Epithelial cell of esophagus (primary cell): ENCODE data around the gene KCTD15.

Source experiments
- DNase-seq: peaks from one replicate; pipeline ENCODE4 v3.0.0; 2010; ENCODE audit warnings: low read depth
- H3K4me3 ChIP-seq: 2 replicates; pipeline ENCODE4 v1.5.1; 2011; ENCODE audit warnings: mild to moderate bottlenecking, low read length, control low read depth
- TF ChIP-seq, protein P1 (sequence below): IDR thresholded peaks from 2 replicates; pipeline ENCODE4 v1.5.1; 2011; ENCODE audit warnings: low read depth, mild to moderate bottlenecking, low read length, control low read depth, inconsistent platforms; ENCODE audit not compliant: insufficient read depth; ENCODE audit errors: missing control alignments

Gene KCTD15

DNA sequence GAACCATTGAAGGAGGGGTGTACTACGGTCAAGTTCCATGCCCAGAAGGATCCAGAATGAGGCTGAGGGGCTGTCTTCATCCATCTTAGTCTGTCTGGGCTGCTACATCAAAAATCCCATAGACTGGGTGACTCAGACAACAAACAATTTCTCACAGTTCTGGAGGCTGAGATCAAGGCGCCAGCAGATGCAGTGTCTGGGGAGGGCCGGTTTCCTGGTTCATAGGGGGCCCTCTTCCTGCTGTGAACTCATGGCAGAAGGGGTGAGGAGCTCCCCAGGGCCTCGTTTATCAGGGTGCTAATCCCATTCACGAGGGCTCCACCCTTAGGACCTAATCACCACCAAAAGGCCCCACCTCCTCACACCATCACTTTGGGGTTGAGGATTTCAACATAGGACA is 14.7 kb upstream of the KCTD15 start:
- DNase-seq = no peak
- no peak overlapping the region for H3K4me3 ChIP-seq
- TF ChIP-seq, protein P1, sequence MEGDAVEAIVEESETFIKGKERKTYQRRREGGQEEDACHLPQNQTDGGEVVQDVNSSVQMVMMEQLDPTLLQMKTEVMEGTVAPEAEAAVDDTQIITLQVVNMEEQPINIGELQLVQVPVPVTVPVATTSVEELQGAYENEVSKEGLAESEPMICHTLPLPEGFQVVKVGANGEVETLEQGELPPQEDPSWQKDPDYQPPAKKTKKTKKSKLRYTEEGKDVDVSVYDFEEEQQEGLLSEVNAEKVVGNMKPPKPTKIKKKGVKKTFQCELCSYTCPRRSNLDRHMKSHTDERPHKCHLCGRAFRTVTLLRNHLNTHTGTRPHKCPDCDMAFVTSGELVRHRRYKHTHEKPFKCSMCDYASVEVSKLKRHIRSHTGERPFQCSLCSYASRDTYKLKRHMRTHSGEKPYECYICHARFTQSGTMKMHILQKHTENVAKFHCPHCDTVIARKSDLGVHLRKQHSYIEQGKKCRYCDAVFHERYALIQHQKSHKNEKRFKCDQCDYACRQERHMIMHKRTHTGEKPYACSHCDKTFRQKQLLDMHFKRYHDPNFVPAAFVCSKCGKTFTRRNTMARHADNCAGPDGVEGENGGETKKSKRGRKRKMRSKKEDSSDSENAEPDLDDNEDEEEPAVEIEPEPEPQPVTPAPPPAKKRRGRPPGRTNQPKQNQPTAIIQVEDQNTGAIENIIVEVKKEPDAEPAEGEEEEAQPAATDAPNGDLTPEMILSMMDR = no peak

DNA sequence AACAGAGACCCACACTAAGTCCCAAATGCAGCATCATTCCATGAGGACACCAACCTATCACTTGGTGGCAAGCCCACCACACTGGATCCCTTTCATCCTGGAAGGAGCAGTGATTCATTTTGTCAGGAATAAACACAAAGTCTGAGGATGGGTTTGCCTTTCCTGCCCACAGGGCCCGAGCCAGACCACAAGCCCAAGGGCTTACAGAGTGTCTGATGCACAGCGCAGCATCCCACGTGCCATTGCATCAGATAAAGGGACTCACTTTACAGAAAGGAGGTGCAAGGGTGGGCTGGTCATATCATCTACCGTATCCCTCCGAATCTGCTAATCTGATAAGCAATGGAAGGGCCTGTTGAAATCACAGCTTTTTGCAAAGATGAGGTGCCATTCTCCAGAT is 12.2 kb upstream of the KCTD15 start:
- TF ChIP-seq, protein P1 = no peak
- DNase-seq = no peak
- H3K4me3 ChIP-seq = no peak overlapping the region

DNA sequence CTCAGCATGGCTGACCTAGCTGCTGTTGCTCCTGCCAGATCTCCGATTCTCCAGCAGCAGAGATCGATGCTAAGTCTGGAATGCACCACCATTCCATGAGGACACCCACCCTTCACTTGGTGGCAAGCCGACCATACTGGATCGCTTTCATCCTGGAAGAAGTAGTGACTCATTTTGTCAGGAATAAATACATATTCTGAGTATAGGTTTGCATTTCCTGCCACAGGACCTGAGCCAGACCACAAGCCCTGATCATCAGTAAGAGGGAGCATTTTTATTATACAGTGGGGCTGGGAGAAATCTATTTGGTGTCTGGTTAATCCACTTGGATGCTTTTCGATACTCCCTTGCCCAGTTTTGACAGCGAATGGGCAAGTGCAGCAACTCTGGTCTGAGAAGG is 10.9 kb upstream of the KCTD15 start:
- H3K4me3 ChIP-seq = no peak overlapping the region
- no peak for DNase-seq
- TF ChIP-seq, protein P1 = no peak

- H3K4me3 ChIP-seq = no peak overlapping the region
- no peak for DNase-seq
- TF ChIP-seq, protein P1 = no peak
These were observed 8.0 kb upstream of the KCTD15 start for GRCh38 chr19:33788676-33789075.

GRCh38 chr19:33789344-33789743 is 7.3 kb upstream of the KCTD15 start:
- TF ChIP-seq, protein P1 = no peak
- no peak overlapping the region for H3K4me3 ChIP-seq
- no peak for DNase-seq

DNA sequence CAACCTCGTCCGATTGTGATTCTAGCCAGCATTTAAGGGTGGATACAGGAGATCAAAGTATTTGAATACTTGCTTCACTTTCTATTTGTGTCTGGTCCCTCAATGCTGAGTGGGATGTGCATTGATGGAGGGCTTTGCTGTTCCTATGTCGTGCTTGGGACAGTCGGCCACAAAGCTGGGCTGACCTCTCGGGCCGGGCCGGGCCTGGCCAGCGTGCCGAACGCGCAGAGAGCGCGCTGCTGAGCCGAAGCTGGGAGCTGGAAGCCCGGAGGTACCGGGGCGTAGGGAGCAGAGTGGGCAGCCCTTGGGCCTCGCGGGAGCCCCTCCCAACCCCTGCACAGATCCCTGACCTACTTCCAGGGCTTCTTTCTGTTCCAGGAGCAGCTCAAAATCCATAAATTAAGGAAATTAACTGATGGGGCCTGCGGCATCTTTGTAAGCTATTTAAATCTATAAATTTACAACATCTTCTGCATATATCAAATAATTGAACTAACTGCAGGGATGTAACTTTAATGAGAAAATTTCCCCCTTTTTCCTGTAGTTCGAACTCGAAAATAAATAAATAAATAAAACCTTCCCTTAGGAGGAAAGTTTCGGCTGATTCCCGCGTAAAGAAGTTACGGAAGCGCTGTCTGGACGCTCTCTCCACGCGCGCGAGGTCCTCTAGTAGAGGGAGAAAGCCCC is 1.8 kb upstream of the KCTD15 start:
- peak overlapping the region; percentile 61 for H3K4me3 ChIP-seq
- TF ChIP-seq, protein P1 = no peak
- no peak for DNase-seq

DNA sequence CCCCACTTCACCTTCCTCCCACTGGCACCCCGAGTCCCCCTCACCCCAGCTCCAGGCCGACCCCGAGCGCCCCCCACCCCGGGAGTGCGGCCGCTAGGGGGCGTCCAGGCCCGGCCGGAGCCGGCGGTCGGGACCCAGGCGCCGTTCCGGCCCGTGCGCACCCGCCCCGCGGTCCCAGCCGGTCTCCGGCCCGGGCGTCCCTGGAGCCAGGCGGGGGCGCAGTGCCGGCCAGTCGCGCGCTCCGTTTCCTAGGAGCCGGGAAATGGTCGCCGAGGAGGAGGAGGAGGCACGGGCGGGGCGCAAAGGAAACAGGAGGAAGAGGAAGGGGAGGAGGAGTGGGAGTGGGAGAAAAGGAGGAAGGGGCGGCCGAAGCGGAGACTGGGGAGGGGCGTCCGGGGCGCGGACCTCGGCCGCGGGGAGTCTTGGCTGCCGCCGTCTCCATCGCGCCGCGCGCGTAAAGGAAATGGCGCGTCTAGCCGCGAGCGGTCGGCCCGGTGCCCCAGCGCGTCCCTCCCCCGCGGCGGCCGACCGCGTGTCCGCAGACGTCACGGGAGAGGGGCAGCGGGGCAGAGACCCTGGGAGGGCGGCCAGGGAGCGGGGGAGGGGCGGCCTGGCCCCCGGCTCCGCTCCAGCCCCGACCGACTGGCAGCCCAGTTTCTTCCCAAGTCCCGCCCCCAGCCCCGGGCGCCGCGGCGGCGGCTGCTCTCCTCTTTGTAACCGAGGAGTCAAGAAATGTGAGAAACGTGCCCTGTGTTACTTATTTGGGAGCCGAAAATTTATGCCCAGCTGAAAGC is 1.1 kb upstream of the KCTD15 start:
- TF ChIP-seq, protein P1 = peak; percentile 44
- peak overlapping the region; percentile 61 for H3K4me3 ChIP-seq
- DNase-seq = peak; percentile 84
